Measurements from ENCODE around the gene OR10T2.

- TF ChIP-seq POLR2AphosphoS5 (IDR thresholded peaks at IDR 0.05; ENCODE audit: borderline replicate concordance, low read depth, low read length), result no peak
- TF ChIP-seq EZH2 (IDR thresholded peaks at IDR 0.05), result no peak
- no peak for TF ChIP-seq FOXP2 (optimal IDR thresholded peaks at IDR 0.05; ENCODE audit: control extremely low read depth, extremely low read length, insufficient read depth)
These were observed 32.5 kb downstream of the OR10T2 start for GRCh38 chr1:158366783-158367182.

Measured in SK-N-MC (cell line).